NCI-H82 treated with DMSO at 0.1 percent for 48 hours (cell line): ENCODE measurements around the gene SLC9A2.

Experiments
- DNase-seq: peaks from one replicate; lab custom pipeline; 2025; ENCODE audit not compliant: unreplicated experiment; lab: John Stamatoyannopoulos, UW

The SLC9A2 gene, protein sequence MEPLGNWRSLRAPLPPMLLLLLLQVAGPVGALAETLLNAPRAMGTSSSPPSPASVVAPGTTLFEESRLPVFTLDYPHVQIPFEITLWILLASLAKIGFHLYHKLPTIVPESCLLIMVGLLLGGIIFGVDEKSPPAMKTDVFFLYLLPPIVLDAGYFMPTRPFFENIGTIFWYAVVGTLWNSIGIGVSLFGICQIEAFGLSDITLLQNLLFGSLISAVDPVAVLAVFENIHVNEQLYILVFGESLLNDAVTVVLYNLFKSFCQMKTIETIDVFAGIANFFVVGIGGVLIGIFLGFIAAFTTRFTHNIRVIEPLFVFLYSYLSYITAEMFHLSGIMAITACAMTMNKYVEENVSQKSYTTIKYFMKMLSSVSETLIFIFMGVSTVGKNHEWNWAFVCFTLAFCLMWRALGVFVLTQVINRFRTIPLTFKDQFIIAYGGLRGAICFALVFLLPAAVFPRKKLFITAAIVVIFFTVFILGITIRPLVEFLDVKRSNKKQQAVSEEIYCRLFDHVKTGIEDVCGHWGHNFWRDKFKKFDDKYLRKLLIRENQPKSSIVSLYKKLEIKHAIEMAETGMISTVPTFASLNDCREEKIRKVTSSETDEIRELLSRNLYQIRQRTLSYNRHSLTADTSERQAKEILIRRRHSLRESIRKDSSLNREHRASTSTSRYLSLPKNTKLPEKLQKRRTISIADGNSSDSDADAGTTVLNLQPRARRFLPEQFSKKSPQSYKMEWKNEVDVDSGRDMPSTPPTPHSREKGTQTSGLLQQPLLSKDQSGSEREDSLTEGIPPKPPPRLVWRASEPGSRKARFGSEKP

DNA sequence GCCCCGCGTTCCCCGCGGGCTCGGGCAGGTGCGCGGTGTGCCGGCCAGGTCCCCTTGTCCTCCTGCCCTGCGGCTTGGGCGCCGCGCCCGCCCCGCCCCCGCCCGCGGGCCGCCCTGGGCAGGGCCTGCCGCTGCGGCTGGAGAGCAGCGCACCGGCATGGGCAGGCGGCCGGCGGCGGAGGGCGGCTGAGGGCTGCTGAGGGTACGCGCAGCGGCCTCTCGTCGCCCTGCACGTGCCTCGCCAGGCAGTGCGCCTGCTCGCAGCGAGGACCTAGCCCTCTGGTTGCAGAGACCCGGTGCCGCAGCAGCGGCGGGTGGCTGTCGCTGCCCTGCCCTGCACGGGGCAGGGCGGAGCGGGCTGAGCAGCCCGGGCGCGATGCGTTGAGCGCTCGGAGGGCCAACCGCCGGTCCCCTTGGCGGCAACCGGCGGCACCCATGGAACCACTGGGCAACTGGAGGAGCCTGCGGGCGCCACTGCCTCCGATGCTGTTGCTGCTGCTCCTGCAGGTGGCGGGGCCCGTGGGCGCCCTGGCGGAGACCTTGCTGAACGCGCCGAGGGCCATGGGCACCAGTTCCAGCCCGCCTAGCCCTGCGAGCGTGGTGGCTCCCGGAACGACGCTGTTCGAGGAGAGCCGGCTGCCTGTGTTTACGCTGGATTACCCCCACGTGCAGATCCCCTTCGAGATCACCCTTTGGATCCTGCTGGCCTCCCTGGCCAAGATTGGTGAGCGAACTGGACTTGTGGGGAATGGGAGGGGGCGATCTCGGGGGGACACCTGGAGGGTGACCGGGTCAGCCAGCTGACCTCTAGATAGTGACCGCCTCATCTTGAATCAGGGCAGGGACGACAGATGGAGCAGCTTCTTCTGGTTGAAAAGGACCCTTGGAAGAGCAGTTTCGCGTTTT, at the start of gene SLC9A2:
Gene SLC9A2, plus strand, starts transcription at position 140 of the 906 bp plus-strand sequence. Its CDS starts 296 bp downstream, at position 436.
- DNase-seq, result no peak

DNA sequence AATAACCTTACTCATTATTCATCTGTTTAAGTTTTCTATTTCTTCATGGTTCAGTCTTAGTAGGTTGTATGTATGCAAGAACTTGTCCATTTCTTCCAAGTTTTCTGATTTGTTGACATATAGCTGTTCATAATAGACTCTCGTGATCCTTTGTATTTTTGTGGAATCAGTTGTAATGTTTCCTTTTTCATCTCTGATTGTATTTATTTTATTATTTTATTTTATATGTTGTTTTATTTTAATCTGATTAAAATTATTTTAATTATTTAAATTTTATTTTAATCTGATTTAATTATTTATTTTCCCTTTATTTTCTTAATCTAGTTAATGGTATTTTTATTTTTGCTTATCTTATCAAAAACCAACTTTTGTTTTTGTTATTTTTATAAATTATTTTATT, 43.5 kb upstream of the SLC9A2 start:
- DNase-seq, result no peak

DNA sequence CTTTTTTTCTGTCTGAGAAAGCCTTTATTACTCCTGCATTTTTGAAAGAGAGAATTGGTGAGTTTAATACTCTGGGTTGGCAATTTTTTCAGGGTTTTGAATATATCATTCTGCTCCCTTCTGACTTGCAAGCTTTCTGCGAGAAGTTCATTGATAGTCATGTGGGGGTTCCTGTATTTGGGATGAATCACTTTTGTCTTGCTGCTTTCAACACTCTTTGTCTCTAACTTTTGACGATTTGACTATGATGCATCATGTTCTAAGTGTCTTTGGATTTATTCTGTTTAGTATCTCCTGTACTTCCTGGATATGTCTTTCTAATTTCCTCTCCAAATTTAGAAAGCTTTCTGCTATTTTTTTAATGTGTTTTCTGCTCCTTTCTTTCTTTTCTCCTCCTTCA, 41.0 kb upstream of the SLC9A2 start:
- DNase-seq, result no peak

DNA sequence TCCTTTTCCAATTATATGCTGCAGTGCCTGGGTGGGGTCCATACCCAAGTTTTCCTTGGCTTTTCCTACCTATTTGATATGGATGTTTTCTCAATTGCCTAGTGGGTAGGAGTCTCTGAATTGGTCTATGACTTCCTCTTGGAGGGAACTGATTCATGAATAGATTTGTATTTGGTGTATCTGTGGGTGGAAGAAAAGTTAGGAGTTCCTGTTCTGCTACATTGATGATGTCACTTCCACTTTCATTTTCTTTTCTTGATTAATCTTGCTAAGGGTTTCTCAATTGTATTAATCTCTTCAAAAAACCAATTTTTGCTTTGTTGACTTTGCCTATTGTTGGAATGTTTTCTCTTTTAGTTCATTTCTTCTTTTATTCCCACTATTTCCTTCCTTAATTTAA, 37.4 kb upstream of the SLC9A2 start:
- no peak for DNase-seq

DNA sequence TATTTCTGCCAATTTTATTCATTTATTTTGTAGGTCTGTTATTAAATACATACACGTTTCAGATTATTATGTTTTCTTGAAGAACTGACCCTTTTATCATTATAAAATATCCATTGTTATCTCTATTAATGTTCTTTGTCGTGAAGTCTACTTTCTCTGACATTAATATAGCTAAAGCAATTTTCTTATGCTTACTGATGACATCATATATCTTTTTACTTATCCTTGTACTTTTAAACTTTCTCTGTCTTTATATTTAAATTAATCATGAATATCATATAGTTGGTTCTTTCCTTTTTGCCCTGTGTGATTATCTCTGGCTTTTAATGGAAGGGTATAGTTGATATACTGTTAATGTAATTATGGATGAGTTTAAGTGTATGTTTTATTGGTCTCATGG, 36.5 kb upstream of the SLC9A2 start:
- no peak for DNase-seq

DNA sequence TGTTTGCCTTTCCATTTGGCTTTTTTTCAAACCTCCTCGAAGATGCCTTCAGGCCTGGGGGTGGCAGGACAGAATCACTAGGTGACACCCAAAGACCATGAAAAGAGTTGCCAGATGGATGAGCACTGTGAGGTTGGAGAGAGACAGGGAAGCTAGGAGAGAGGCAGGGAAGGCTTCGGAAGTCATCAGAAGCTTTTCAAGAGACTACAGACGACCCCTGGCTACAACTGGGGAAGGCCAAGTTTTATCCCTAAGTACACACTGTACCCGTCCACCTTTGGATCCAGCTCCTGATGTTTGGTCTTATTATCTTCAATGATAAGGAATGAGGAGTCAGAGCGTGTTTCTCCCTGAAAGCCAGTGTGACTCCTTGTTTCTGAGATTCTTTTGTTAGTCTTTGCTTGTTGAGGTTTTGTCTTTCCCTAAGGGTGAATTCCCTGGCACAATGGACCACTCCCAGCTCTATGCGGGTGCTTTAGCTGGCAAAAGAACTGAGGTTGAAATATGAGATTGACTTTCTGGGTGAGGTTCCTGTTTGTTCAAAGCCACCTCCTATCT, 33.4 kb upstream of the SLC9A2 start:
- DNase-seq, result no peak

DNA sequence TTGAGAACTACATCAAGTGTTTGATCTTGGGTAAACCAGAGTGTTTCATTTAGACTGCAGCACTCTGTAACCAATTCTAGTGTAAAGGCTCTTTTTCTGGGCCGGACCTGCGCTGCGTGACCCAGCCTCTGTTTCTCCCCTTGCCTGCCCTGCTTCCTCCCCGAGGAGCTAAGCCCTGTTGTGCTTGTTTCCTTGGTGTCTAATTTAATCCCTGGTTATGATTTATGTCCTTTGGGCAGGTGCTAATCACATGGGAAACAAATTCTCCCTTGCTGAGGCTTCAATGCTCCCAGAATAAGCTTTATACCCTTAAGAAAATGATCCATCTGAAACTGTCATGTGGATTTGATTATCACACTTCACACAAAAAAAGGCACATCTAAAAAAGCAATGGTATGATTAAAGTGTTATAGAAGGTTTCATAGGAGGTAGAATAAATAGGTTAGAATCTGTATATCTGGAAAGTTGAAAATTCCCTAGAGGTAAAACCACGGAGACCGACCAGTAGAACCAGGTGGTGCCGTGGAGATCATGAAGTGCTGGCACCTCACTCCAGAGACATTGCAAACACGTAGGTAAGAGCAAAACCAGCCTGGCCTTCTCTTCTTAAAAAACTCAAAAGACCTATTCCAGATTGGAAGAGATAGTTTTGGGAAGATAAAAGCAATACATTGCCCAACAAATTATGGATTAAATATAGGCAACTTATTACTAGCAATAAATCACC, 31.0 kb upstream of the SLC9A2 start:
- DNase-seq, result no peak

DNA sequence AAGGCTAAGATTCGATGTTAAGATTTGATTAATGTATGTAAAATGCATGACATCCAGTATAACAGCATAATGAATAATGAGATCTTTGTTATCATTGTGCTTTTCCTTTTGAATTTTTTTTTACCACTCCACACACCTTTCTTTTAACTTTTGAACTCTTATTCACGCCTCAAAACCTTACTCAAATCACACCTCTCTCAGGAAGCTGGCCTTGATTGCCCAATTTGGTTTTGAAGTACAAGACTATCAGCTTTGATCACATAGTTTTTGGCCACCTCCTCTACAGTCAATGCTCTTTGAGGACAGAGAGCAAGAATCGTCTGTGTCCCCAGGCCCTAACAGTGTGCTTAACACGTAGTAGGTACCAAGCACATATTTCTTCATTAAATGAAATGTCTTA, 29.9 kb upstream of the SLC9A2 start:
- DNase-seq, result no peak

DNA sequence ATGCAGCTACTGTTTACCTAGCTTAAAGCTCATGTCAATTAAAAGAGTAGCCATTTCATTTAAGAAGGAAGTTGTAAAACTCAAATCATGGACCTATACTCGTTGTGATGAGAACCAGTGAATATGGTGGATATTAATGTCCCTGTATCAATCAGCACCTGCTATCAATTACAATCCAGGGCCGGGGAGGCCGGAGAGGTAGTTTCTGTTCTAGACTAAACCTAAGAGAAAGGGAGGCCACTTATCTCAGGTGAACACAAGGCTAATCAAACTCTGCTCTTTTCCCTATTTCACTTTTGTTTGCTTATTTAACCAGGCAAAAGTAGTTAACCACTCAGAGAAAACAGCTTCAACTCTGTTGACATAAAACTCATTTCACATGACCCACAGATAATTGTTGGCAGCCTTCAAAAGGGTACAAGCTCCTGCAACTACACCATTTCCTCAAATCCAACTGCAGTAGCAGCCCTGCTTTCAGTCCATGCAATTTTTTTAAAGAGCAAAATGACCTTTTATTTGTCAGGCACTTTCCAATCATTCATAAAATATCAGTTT, 27.8 kb upstream of the SLC9A2 start:
- DNase-seq, result no peak

DNA sequence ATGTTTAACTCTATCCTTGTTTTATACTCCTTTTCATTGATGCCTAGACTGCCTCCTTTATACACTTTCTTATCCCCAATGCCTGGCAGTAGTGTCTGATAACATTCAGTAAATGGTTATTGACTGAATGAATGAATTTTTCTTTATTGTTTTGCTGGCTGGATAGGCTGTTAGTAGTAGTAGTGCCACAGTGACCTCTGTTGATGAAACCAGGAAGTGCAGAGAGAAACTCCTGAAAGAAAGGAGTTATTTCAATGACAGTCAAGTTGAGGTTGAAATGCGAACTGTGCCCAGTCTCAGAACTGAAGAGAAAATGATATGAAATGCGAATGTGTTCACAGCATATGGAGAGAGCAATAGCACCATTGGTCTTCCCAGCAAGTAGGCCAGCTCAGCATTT, 26.8 kb upstream of the SLC9A2 start:
- no peak for DNase-seq

DNA sequence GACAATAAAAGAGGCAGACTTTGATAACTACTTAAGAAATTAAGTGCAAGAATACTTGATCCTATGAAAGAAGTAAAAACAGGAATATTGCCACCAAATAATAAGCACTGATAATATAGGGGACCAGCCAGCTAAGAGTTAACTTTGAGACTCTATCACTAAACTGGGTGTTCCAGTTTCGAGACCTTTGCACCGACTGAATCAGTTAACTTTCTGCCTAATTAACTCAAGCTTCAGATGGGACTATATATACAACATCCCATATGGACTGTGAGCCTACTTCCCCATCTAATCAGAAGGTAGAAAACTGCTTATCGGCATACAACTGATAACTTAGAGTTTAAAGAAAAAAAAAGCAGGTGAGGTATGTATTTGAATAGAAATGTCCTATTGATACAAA, 25.8 kb upstream of the SLC9A2 start:
- no peak for DNase-seq

DNA sequence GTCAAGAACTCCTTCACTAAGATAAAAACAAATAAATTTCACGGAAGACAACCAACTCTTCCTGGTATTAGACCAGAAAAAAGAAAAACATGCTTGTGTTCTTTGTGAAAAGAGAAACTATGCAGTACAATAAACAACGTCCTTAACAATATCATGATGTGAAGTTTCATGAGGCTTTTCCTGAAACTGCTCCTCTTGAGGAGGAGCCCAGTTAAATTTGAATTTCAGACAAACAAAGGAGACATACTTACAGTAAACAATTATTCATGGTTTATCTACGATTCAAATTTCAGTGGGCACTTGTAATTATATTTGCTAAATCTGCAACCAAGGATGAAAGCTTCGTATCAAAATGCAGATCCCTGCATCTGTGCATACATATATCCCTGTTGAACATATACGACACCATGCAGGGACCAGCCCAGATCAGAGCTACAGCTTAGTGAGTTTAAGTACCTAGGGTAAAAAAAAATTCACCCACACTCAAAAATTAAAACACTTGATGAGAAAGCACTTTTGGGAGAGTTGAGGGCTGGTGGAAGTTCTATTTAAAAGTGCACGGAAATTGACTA, 24.8 kb upstream of the SLC9A2 start:
- DNase-seq, result no peak

DNA sequence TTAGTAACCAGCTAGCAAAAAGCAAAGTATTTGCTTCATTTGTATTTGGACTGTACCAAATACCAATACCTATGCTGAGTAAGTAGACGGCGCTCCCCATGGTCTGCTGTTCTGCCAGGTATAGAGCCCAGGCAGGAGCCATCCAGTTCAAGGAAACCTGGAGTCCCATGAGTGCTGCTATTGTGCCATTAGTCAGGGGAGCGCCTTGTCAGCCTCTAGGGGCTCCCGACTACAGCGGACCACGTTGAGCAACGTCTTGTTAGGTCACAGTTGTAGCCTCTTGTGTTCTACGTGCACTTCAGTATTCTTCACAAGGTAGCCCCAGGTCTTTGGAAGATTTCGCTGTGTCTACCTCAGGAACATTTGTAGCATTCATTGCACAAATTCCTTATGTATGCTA, 21.6 kb upstream of the SLC9A2 start:
- no peak for DNase-seq

DNA sequence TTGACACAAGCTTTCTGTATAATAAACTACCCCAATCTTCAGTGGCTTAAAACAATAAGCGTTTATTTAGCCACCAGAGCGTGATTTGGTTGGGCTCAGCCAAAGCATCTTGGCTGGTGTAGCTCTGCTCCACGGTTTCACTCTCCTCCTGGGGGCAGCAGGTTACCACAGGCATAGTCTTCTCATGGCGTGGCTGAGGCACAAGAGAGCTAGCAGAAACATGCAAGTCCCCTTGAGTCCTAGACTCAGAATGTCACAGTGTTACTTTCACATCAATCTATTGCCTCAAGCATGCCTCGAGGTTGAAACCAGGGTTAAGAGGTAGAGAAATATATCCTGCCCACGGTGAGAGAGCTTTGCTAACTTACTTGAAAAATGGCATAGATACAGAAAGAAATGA, 19.9 kb upstream of the SLC9A2 start:
- DNase-seq, result no peak

DNA sequence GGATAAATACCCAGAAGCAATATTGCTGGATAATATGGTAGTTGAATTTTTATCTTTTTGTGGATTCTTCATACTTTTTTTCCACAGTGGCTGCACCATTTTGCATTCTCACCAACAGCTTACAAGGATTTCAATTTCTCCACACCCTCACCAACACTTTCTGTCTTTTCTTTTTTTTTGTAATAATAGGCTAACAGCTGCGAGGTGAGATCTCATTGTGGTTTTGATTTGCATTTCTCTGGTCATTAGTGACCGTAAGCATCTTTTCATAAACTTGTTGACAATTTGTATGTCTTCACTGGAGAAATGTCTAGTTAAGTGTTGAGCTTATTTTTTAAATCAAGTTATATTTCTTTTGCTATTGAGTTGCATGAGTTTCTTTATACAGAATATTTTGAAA, 17.6 kb upstream of the SLC9A2 start:
- no peak for DNase-seq

DNA sequence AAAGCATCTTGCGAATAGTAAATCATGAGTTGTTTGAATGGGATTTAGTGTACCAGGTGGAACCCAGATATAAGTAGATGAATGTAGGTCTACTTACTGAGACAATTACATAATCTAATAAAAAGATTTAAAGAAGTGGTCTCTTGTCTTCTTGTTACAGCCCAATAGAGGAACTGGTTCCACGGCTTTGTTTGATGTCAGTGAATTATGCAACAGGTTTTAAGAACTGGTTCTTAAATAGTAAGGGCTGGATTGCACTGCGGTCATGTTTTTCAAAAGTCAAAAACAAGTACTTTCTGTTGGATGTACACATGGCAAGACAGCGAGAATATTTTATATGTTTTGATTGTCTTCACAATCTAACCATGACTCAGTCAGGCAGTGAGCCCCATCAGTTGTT, 15.4 kb upstream of the SLC9A2 start:
- DNase-seq, result no peak

DNA sequence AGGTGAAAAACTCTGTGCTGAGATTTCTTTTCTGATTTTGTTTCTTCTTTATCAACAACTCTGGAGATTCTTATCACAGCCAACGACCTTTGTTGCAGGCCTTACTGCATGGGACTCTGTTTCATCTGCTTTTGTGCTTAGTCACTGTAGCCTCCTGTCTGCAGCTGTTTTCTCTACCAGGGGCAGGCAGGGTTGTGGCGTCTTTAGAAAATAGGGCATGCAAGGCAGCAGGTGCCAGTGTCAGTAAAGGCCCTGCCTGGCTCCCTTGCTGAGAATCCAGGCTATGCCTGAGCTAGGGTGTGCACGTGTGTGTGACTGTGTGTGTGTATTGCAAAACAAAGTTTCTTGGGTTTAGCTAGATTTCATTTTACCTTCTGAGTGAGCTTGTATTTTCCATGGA, 14.6 kb upstream of the SLC9A2 start:
- DNase-seq, result no peak

DNA sequence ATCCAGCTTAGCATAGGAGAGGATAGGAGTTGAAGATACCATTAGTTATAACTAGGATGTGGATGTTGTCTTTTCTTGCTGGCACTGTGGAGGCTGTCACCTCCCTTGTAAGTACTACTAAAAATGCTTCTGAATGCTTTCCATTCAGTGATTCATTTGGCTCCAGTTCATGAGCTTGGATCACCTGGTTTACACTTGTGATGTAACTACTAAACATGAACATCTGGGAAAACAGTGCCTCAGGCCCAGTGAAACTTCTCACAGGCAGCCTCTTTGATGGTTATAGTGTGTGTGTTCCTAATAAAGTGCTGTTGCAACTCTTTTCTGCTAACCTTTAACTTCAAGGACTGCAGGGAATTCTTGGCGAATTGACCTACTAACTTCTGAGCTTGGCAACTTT, 13.0 kb upstream of the SLC9A2 start:
- no peak for DNase-seq

DNA sequence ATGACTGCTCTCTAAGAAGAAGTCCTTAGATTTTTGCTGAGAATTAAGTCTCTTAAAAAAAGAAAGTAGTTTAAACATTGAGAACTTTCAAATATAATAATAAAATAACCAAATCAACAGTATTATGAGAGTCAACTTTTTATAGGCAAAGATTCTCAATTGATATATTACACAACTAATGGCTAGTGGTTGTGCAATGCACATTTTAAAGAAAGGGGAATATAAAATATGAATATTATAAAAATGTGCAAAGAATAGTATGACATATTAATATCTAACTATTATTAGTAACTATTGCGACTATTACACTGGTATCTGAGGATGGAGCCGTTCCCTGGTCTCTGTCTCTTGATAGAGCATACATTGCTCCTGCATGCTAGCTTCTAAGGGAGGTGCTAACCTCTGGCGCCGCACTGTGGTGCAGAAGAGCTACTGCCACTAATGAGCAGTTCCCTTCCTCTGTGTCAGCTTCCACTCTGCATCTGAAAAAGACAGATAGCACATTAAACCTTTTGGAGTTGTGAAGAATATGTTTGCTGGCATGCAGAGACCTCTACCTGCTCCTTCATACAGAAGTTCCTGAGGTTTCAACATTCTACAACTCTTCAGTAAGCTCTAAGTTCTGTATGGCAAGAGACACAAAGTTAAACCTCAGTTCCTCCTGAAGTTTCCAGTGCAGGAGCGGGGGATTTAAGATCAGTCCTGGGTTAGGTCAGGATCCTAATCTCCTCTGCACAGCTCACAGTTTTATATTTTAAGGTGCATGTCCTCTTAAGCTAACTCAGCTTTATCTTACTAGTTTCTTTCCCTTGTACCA, 3.5 kb upstream of the SLC9A2 start:
- DNase-seq, result peak; percentile 25
